GM18526 (cell line): ENCODE measurements around the gene HGFAC.

Experiments
- POLR2A ChIP-seq: IDR thresholded peaks from 3 replicates; pipeline ENCODE4 v1.6.1; 2011; ENCODE audit not compliant: insufficient read length; ENCODE audit errors: extremely low read depth

HGFAC gene

DNA sequence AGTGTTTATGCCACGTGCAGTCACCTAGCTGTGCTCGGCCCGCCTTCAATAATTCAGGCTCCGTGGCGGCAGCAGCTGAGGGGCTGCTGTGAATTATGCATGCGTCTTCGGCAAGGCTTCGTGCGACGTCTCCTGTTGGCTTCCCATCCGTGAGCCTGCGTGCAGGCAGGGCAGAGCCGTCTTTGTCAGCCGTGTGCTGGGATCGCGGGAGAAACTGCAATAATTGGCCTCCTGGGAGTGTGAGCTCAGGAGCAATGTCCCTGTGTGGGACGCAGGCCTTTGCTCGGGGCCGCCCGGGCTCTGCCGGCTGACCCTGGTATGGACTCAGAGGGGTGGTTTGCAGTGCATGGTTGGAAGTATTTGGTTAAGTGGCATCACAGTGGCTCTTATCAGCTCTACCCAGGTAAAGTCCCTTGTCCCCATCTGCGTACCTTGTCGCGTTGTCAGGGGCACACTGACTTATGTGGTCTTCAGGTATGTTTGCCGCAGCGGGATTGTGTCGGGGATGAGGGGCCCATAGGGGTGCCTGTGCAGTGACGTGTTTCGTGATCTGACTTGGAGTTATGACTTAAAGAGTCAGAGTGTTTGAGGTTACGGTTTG, 34.5 kb upstream of the HGFAC start:
- TF ChIP-seq POLR2A: no peak

DNA sequence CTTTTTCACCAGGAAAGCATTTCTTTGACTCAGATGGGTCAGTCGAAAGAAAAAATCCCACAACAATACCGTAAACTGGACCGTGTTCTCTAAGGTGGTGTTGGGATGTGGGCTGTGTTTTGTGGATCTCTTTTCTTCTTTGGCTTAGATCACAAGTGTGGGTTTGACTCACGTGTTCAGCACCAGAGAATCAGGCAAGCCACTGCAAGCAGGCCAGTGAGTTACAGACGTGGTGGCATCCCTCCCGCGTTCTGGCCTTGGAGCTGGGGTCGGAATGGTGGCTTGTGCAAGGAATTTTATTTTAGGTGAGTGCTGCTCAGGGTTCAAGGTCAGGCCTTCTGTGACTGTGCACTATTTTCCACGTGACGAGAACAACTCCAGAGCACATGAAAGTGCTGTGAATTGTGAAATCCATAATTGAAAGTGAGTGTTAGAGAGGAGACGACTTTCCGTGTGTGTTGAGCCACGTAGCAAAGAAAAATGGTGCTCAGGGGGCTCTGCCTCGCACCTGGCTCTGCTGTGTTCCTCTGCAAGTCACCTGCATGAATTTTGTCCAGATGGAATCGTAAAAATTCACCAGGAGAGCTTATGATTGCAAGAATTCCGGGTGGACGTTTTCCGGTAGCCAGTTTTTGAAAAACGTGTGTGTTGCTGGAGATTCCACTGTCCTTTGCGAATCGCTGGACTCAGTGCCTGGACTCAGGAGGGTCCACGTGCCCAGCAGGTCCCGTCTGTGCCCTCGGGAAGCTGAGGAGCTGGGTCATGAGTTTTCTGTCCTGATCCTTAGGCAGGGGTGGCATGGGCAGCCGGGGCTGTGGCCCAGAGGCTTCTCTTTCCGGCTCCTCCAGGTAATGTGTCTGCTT, 33.6 kb upstream of the HGFAC start:
- TF ChIP-seq POLR2A: no peak

DNA sequence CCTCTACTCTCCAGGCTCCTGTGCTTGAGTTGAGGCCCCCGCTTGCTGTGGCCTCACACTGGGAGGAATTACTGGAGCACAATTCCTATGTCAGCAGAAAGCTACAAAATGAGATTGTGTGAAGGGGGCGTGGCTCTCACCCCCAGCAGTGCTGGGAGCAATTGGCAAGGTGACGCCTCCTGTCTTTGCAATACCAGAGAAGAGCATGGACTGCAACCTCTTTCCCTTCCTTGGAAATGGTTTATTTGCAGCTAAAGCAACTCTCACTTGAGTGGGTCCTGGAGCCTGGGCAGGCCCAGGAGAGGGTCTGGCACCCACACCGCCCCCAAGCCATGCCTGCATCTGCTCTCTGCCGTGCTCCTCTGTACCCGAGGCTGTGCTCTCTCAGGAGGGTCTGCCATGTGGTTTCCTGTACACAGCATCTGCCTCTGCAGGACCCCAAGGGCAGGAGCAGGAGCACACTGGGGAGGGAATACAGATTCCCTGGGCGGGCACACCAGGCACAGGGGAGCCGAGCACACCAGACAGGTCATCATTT, 32.9 kb upstream of the HGFAC start:
- TF ChIP-seq POLR2A: no peak

DNA sequence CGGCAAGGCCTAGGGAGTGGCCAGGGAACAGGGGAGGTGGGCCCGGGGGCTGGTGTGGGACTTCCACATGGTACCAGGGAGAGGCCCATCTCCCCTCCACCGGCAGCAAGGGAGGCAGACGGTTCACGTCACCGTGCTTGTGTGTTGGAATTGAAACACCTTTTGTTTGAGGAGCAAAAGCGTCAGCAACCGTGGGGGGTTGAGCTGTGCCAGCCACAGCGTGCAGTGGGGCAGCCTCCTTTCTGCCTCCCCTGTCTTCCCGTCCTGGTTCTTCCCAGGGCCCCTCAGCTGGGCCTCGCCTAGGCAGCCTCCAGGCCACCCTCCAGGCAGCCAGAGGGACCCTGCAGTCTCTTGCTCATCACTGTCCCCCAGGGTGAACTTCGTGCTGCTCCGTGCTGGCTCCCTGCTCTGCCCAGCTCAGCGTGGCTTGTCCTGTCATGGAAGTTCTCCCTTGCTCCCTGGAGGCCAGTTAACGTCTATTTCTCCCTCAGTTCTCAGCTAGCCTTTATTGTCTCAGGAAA, 32.1 kb upstream of the HGFAC start:
- no peak for TF ChIP-seq POLR2A

DNA sequence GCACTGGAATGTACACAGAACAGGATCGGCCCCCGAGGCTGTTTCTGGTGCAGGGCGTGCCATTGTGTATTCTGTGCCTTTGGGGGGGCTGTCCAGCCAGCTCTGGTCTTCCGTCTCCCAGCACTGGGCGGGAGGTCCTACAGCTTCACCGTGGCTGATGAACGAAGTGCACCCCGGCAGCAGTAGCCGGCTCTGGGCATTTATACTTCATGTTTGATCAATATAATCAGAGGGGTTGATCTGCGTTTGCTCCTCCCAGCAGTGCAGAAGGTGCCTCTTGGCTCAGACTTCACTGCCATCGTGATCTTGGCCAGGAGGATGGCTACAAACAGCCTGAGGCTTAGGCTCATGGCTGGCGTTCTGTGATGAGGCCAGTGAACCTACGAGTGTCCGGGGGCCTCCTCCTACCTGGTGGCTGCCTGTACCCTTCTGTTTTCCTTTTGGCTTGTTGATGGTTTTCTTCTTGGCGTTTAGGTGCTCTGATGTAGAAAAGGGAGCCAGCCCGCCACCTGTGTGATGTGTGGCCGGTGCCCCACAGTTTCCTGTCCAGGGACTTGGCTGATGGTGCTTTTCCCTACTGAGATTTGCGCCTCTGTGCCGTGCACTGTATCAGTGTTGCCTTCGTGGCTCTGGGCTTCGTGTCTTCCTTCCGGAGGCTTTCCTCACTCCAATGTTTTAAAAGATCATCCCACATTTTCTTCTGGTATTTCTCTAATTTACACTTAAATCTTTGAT, 31.2 kb upstream of the HGFAC start:
- TF ChIP-seq POLR2A: no peak

DNA sequence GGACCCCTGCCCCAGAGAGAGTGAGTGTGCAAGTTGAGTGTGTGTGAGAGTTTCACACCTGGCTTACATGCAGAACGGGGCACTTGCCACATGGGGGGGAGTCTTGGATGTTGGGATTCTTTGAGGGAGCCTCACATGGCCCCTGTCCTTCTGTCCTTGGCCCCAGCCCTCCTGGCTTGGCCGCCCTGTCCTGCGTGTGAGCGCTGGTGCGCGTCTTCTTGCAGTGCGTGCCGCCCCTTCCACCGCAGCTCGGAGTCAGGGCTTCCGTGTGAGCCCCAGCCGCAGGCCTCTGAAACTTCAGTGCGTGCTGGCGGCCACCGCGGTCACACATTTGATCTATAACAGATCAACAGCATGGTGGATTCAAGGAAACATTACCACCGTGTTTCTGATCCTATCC, 30.1 kb upstream of the HGFAC start:
- TF ChIP-seq POLR2A: no peak

DNA sequence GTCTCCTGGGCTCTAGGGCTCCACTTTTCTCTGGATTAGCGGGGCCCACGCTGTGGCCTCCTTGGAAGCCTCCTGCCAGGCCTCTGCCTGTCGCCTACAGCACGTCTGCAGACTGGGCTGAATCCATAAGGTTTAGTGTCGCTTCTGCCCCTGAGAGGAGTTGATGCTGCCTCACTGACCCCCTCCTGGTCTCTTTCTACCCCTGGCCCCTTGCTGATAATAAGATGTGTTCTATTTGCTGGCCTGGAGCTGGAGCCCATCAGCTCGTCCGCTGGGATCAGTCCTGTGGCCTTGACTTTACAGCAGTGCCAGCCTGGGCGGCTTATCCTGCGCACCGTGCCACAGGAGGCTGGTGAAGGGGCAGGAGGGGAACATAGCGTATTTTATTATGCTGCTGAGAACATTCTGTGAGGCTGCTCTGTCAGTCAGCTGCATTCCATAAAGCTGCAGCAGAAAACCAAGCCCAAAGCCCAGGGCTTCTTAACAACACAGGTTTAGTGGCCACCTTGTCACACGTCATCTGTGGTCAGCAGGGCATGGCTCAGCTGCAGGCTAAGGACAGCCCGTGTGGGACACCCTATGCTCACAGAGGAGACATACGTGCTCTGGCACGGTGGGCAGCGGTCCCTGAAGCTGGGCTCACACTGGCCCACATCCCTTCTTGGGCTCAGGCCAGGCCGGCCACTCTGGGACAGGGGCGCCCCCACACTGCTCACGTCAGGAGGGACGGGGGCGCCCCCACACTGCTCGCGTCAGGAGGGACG, 29.3 kb upstream of the HGFAC start:
- no peak for TF ChIP-seq POLR2A

DNA sequence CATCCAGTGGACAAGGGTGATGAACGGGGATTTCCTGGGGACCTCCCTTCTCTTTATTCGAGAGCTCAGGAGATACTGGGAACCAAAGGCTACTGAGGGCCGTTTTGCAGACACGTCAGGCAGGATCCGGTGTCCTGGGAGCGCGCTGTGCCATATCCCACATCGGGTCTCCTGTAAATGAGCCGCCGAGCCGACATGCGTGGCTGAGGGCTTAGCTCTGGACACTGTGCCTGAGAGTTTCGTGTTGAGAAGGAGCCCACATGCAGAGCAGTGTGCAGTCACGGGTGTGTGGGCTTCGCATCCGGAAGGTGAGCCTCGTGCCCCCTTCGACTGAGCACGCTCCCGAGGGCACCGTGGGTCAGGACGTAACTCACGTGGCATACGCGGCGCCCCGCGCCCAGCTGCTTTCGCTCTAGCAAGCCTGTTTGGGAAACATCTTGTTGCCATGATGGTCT, 28.5 kb upstream of the HGFAC start:
- TF ChIP-seq POLR2A: no peak

DNA sequence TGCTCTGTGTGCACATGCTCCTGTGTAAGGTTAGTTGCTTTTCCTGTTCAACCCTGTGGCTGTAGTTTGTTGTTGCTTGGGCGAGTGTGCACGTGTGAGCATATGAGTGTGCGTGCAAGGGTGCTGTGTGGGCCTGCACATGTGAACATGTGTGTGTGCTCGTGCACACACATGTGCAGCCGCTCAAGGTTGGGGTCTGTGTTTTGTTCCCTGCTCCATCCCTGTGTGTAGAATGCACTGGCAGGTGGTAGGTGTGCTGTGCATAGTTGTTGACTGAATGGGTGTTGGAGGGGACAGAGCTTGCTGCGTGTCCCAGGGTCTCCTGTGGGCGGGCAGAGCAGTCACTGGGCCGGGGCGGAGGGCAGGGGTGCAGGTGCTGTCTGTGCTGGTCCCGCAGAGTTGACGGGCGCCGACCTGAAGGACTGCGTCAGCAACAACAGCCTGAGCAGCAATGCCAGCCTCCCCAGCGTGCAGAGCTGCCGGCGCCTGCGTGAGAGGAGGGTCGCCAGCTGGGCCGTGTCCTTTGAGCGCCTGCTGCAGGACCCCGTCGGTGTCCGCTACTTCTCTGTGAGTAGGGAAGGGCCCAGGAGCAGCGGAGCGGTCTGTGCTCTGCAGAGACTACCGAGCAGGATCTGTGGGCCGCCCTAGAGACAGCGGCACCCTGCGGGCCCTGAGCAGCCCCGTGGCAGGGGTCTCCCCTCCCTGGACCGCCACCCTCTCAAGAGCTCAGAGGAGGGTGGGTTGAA, 27.9 kb upstream of the HGFAC start:
- no peak for TF ChIP-seq POLR2A

DNA sequence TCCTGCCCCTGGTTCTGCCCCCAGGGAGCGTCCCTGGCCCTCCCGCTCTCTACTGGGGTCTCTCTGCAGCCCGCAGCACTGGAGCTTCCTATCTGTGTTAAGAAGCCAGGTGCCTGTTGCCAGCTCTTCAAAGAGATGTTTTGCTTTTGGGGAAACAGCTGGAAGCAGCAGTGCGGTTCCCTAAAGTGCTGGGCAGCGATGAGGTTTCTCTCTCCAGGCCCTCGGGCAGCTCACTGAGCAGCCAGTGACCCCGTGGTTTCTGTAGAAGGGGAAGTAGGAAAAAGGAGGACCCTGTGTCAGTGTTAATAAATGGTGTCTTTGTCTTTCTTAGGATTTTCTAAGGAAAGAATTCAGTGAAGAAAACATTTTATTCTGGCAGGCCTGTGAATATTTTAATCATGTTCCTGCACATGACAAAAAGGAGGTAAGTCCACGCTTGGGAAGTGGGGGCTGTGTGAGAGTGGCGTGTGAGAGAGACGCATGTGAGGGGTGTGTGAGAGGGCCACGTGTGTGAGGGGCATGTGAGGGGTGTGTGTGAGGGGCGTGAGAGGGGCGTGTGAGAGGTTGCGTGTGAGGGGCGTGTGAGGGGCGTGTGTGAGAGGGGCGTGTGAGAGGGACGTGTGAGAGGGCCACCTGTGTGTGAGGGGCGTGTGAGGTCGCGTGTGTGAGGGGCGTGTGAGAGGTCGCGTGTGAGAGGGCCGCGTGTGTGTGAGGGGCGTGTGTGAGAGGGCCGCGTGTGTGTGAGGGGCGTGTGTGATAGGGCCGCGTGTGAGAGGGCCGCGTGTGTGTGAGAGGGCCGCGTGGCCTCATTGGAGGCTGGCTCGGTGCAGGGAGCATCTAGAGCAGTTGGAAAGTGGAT, 27.1 kb upstream of the HGFAC start:
- TF ChIP-seq POLR2A: no peak

DNA sequence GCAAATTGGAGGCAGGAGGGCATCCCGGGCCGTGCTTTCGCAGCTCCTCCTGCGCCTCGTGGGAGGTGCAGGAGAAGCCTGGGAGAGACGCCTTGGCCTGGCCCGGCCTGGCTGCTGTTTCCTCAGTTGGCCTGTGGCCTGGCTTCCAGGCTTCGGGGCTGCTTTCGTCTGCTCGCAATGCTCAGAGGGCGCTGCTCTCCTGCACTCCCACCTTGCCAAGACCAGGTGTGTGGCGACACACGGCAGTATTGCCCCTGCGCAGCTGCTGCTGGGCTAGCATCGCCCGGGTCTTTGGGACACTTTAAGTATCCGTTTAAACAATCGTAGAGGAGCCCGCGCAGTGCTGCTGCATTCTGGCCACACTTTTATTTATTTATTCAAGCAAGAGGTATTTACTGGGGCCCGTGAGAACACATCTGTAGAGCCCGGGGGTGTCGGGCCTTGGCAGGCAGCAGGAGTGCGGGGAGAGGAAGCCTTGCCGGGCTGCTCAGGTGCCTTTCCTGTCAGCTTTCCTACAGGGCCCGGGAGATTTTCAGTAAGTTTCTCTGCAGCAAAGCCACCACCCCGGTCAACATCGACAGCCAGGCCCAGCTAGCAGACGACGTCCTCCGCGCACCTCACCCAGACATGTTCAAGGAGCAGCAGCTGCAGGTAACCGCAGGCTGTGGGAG, 26.2 kb upstream of the HGFAC start:
- TF ChIP-seq POLR2A: no peak

DNA sequence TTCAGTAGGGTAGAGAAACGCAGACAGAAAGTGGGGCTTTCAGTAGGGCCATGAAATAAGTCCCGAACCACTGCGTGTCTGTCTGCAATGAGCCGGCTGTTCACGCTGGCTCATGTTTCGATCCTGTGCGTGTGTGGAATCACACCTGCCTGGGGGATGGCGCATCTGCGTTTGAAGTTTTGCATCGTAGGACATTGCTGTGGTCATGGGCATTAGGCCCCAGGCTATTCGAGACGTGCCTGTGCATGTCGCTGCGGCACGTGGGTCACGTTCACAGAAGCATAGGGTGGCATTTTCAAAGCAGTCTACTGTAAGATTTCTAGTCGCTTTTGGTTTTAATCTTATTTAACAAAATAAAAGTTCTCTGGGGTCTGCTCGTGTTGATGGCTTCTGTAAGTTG, 25.5 kb upstream of the HGFAC start:
- TF ChIP-seq POLR2A: no peak

DNA sequence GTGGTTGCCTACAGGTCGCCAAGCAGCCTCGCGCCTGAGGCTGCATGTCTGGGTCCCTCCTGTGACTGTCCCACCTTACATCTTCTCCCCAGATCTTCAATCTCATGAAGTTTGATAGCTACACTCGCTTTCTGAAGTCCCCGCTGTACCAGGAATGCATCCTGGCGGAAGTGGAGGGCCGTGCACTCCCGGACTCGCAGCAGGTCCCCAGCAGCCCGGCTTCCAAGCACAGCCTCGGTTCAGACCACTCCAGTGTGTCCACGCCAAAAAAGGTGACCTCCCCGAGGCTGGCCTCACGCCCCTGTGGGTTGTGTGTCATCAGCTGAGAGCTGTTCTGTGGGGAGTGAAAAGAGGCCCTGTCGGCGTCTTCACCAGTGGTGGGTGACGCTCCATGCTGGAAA, 24.9 kb upstream of the HGFAC start:
- no peak for TF ChIP-seq POLR2A
